HepG2 (cell line): ENCODE measurements around the gene COL10A1. TPM values are rescaled to one million over a fixed set of nuclear protein-coding genes. Genes with fewer than 3 reads are reported as not detected.
A peak's percentile ranks its signal among the peaks of the same experiment; 100 is the strongest.

Source experiments
- ATM ChIP-seq: fragments of 450-650 bp; IDR thresholded peaks from 2 replicates; pipeline ENCODE4 v1.7.1; 2017; ENCODE audit warnings: mild to moderate bottlenecking, borderline replicate concordance
- BCL6 ChIP-seq: IDR thresholded peaks from 2 replicates; pipeline ENCODE4 v1.6.1; 2016; ENCODE audit warnings: missing genetic modification reagents, missing compliant biosample characterization
- CEBPG ChIP-seq: IDR thresholded peaks from 2 replicates; pipeline ENCODE4 v1.6.1; 2016
- E2F5 ChIP-seq: sonication (generic); formaldehyde crosslinking; conservative IDR thresholded peaks from 2 replicates; pipeline ENCODE4 v1.4.0; 2020; ENCODE audit warnings: missing genetic modification reagents
- HOXD1 ChIP-seq: sonication (generic); formaldehyde crosslinking; IDR thresholded peaks from 2 replicates; pipeline ENCODE4 v1.5.0; 2020; ENCODE audit warnings: missing genetic modification reagents
- KIAA2018 ChIP-seq: sonication (generic); formaldehyde crosslinking; IDR thresholded peaks from 2 replicates; pipeline ENCODE4 v1.5.0; 2020; ENCODE audit warnings: mild to moderate bottlenecking, missing genetic modification reagents, borderline replicate concordance
- PAXIP1 ChIP-seq: sonication (generic); formaldehyde crosslinking; conservative IDR thresholded peaks from 2 replicates; pipeline ENCODE4 v1.4.0; 2020; ENCODE audit warnings: mild to moderate bottlenecking, missing genetic modification reagents, moderate library complexity
- TOPORS ChIP-seq: sonication (generic); formaldehyde crosslinking; IDR thresholded peaks from 2 replicates; pipeline ENCODE4 v1.8.0; 2023; ENCODE audit warnings: mild to moderate bottlenecking, missing genetic modification reagents
- ZBTB37 ChIP-seq: sonication (generic); formaldehyde crosslinking; IDR thresholded peaks from 2 replicates; pipeline ENCODE4 v1.4.0; 2020; ENCODE audit warnings: mild to moderate bottlenecking, missing genetic modification reagents
- ZNF101 ChIP-seq: sonication (generic); formaldehyde crosslinking; IDR thresholded peaks from 2 replicates; pipeline ENCODE4 v1.4.0; 2020; ENCODE audit warnings: mild to moderate bottlenecking, low read depth, missing genetic modification reagents, borderline replicate concordance
- ZNF432 ChIP-seq: sonication (generic); formaldehyde crosslinking; IDR thresholded peaks from 2 replicates; pipeline ENCODE4 v1.5.0; 2020; ENCODE audit warnings: missing genetic modification reagents, mild to moderate bottlenecking, borderline replicate concordance
- ZNF782 ChIP-seq: sonication (generic); formaldehyde crosslinking; IDR thresholded peaks from 2 replicates; pipeline ENCODE4 v1.4.0; 2020; ENCODE audit warnings: missing genetic modification reagents, mild to moderate bottlenecking, borderline replicate concordance
- ZNF83 ChIP-seq: sonication (generic); formaldehyde crosslinking; IDR thresholded peaks from 2 replicates; pipeline ENCODE4 v1.4.0; 2020; ENCODE audit warnings: missing genetic modification reagents, mild to moderate bottlenecking, borderline replicate concordance
- polyA plus RNA-seq, 8 experiments: library from polyadenylated mRNA; depleted of rRNA in 3 of 8; stranded (reverse) in 7 of 8; unstranded in 1 of 8; fragments of >200 nt; fragmentation: Illumina TruSeq in 4 of 8; extraction: Trizol in 4 of 8; gene quantifications; 2 replicates each; pipeline versions ENCODE4 v1.2.1 to v1.2.3, GENCODE V29; 2011 to 2016; ENCODE audit warnings: low read depth in 4 of 8, missing spikeins in 1 of 8, mixed read lengths in 1 of 8; ENCODE audit not compliant: insufficient read depth in 1 of 8
- total RNA-seq, 5 experiments: library from RNA; depleted of rRNA; stranded (reverse); fragments of >200 nt; fragmentation: Illumina TruSeq; extraction: Trizol; gene quantifications; 2 replicates each; pipeline ENCODE4 v1.2.3, GENCODE V29; 2016; ENCODE audit warnings: low read depth in 1 of 5
- TF ChIP-seq, protein P1 (sequence below): IDR thresholded peaks from 2 replicates; pipeline ENCODE4 v1.6.1; 2016; ENCODE audit warnings: mild to moderate bottlenecking, missing biosample characterization, missing genetic modification reagents

The COL10A1 gene
- total and polyA plus RNA-seq, 2 of the 13 experiments (the other 11 are each of a cell fraction or from before 2014, with no cell fraction given): 0.07 TPM; not detected in 1

GRCh38 chr6:116070616-116071389, 55.1 kb downstream of the COL10A1 start (continued):
- no peak for TF ChIP-seq TOPORS (CRISPR knock-in tag)
- TF ChIP-seq KIAA2018 (CRISPR knock-in tag): no peak
- TF ChIP-seq CEBPG (CRISPR knock-in tag): 0 out of 2 replicates have a peak, but pooled peaks have one; percentile 5
- TF ChIP-seq ZBTB37 (CRISPR knock-in tag): no peak
- TF ChIP-seq ZNF83: no peak
- TF ChIP-seq ZNF782 (CRISPR knock-in tag): no peak
- TF ChIP-seq E2F5 (CRISPR knock-in tag): no peak
- TF ChIP-seq, protein P1, sequence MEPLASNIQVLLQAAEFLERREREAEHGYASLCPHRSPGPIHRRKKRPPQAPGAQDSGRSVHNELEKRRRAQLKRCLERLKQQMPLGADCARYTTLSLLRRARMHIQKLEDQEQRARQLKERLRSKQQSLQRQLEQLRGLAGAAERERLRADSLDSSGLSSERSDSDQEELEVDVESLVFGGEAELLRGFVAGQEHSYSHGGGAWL (CRISPR knock-in tag): no peak
- peak; percentile 93 for TF ChIP-seq BCL6 (CRISPR knock-in tag)
- no peak for TF ChIP-seq HOXD1
- no peak for TF ChIP-seq ZNF432
- peak; percentile 34; the same call in 1 of the 2 replicates for TF ChIP-seq PAXIP1 (CRISPR knock-in tag)
- TF ChIP-seq ZNF101 (CRISPR knock-in tag): no peak
- no peak for TF ChIP-seq ATM
